Activated CD8-positive, alpha-beta T cell treated with anti-CD3 and anti-CD28 coated beads, Interleukin-2, amount 10 ng/mL, durations not matched to agents 7 days and 5 days (primary cell): ENCODE results near the gene RAMACL. TPM values are rescaled to one million over a fixed set of nuclear protein-coding genes. Genes with fewer than 3 reads are reported as not detected.

Source experiments
- ATAC-seq: fragments of 150-1000 bp; cut with Tn5 transposase; one replicate; pipeline ENCODE4 v1.10.0; 2021; ENCODE audit warnings: moderate library complexity
- CTCF ChIA-PET: fragments of 350-600 bp; sonication (Branson Sonifier 250); formaldehyde crosslinking; loops from one replicate; lab custom pipeline; 2021; ENCODE audit warnings: antibody characterized with exemption; lab: Charles Lee
- POLR2A ChIA-PET: fragments of 350-600 bp; sonication (Branson Sonifier 250); formaldehyde crosslinking; loops from one replicate; lab custom pipeline; 2021; ENCODE audit warnings: antibody characterized with exemption; lab: Charles Lee
- DNase-seq: peaks from one replicate; pipeline ENCODE4 v3.0.0-alpha.2; 2020
- H3K27ac Mint-ChIP-seq: one replicate; pipeline ENCODE4 v1.8.0; 2021; ENCODE audit warnings: mild to moderate bottlenecking, mixed read lengths
- H3K27me3 Mint-ChIP-seq: one replicate; pipeline ENCODE4 v1.8.0; 2021; ENCODE audit warnings: low read depth, mixed read lengths
- H3K36me3 Mint-ChIP-seq: one replicate; pipeline ENCODE4 v1.8.0; 2021; ENCODE audit warnings: low read depth, mixed read lengths
- H3K4me1 Mint-ChIP-seq: one replicate; pipeline ENCODE4 v1.8.0; 2021; ENCODE audit warnings: low read depth, mixed read lengths
- H3K4me3 Mint-ChIP-seq: one replicate; pipeline ENCODE4 v1.8.0; 2021; ENCODE audit warnings: mild to moderate bottlenecking, mixed read lengths
- H3K9me3 Mint-ChIP-seq: one replicate; pipeline ENCODE4 v1.8.0; 2022; ENCODE audit warnings: mixed read lengths; ENCODE audit not compliant: insufficient read depth
- total RNA-seq, 2 experiments: library from RNA; stranded (reverse); gene quantifications; one replicate each; pipeline ENCODE4 v1.2.3, GENCODE V29; 2021

Gene RAMACL
- total RNA-seq, 2 experiments from 2014 or later: 0.16 to 0.29 TPM

DNA sequence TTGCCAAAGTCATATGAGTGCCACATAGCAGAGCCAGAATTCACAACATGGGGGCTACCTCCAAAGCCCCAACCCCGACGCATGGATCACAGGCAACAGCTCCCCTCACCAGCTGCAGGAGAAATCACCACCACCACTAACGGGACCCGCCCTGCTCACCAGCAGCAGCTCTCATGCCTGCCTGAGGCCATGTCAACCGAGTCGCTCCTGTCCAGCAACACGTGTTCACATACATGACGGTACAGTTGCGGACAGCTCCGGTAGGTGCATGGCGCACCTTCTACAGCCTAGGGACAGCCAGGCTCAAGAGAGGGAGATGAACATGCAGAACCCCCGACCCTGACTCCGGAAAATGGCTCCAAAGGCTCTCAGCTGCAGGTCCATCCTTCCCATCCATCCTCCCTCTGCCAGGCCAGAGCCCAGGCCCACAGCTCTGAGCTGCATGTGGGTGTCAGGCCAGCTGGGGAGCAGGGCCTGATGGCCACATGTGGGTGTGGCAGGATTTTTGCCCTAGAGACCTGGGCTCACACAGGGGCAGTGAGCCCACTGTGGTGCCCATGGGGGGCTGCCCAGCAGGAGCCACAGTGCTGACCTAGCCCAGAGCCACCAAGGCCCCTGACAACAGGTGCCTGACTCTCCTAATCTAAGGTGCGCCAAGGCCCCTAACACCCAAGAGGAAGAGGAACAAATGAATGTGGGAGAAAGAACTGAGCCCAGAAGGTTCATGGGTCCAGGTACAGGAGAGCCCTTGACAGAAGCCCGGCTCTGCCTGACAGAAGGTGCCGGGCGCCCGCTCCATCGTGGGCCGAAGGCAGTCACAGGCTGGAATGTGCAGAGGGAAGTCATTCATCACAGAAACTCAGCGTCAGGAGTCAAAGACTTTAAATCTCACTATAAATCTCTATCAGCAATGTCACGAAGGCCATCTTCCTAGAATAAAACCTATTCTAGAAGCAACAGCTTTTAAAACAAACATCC, 30.1 kb upstream of the RAMACL start:
- ATAC-seq: no peak
- Mint-ChIP-seq H3K4me1 (no peaks in the 10 kb centered on the region), H3K4me3 (no peak overlapping the region), H3K36me3 (no peaks in the 10 kb centered on the region), H3K9me3 (no peaks in the 10 kb centered on the region), H3K27ac (no peak overlapping the region), H3K27me3 (no peaks in the 10 kb centered on the region)
- CTCF ChIA-PET: no interaction called here
- DNase-seq: no peak
- POLR2A ChIA-PET: no interaction called here

DNA sequence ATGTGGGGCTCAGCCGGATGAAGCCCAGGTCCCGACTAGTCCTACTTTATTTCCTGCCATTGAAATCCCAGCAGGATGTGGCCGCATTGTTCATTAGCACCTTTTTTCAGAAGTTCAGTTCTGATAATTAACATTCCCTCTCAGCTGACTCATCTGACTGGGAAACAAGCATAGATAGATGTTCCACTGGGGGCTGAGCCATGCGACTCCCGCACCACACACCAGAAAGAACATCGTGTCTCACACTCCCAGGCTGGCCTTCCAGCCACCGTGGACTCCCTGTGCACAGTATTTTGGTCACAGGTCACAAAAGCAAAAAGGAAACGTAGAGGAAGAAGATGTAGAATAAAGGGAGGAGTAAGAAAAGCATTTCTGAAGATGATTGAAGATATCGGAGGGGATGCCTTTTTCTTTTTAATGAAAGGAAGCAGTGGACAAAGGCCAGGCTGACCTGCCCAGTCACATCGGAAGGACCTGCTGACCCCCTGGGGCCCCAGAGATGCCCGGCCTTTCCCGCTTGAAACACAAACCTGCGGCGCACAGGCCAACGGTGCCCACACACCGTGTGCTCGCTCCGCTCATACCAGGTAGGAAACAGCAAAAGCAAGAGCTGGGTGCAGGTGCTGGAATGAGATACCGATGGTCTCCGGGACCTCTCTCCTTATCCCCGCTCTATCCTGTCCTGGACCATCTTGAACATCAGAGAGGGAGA, 28.7 kb upstream of the RAMACL start:
- DNase-seq (no peak), ATAC-seq (no peak)
- CTCF ChIA-PET: no interaction called here
- POLR2A ChIA-PET: no interaction called here
- no peak overlapping the region for H3K27ac Mint-ChIP-seq
- no peaks in the 10 kb centered on the region for H3K9me3 Mint-ChIP-seq
- H3K4me3 Mint-ChIP-seq: no peak overlapping the region
- H3K36me3 Mint-ChIP-seq: no peaks in the 10 kb centered on the region
- H3K4me1 Mint-ChIP-seq: no peaks in the 10 kb centered on the region
- H3K27me3 Mint-ChIP-seq: no peaks in the 10 kb centered on the region

DNA sequence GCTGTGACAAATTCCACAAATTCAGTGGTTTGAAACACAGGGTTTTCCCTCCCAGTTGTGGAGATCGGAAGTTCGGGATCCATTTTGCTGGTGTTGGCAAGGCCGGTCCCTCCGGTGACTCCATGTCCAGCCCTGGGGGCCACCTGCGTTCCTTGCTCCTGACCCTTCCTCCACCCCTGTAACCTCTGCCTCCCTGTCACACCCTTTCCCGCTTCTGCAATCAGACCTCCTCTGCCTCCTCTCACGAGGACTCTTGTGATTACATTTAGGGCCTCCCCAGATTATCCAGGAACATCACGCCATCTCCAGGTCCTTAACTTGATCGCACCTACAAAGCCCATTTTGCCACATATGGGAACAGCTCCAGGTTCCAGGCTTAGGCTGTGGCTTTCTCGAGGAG, 28.1 kb upstream of the RAMACL start:
- no peaks in the 10 kb centered on the region for H3K36me3 Mint-ChIP-seq
- no peaks in the 10 kb centered on the region for H3K4me1 Mint-ChIP-seq
- POLR2A ChIA-PET: no interaction called here
- no peak overlapping the region for H3K27ac Mint-ChIP-seq
- H3K4me3 Mint-ChIP-seq: no peak overlapping the region
- DNase-seq: no peak
- CTCF ChIA-PET: no interaction called here
- H3K9me3 Mint-ChIP-seq: no peaks in the 10 kb centered on the region
- no peak for ATAC-seq
- no peaks in the 10 kb centered on the region for H3K27me3 Mint-ChIP-seq

DNA sequence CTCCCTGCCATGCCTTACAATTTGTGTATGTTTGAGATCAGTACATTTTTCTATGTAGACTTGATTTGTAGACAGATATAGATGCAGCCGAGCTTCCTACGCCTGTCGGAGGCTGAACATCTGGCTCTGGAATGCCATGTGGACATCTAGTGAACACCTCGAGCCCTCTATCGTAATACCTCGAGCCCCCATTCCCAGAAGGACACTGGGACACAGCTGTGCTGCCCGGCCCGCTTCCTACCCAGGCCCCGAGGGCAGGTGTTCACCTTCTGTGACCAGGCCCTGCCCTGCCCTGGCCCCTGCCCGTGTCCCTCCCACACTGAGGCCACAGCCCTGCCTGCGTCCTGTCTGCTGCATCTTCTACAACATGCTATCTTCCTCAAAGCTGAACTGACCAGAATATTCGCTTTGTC, 27.7 kb upstream of the RAMACL start:
- Mint-ChIP-seq H3K4me3 (no peak overlapping the region), H3K27me3 (no peaks in the 10 kb centered on the region), H3K27ac (no peak overlapping the region), H3K4me1 (no peaks in the 10 kb centered on the region), H3K36me3 (no peaks in the 10 kb centered on the region), H3K9me3 (no peaks in the 10 kb centered on the region)
- ATAC-seq: no peak
- POLR2A ChIA-PET: no interaction called here
- CTCF ChIA-PET: no interaction called here
- DNase-seq: no peak

DNA sequence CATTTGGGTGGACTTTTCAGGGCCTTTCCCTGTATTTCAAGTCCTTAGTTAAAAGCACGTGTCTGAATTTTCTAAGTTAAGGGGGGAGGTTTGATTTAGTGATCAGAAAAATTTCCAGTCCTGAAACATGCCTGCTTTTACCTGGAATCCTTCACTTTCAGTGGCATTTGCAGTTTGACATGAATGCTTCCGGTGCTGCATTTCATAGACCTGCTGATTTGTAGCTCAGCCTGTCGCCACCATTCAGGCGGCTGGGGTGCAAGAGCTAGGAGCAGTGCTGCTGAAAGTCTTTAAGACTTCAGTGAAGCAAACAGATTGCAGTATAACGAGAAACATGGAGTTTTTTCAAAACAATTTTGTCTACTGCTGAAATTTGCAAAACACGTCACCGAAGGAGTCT, 26.5 kb upstream of the RAMACL start:
- no peak overlapping the region for H3K4me3 Mint-ChIP-seq
- POLR2A ChIA-PET: no interaction called here
- ATAC-seq (no peak), DNase-seq (no peak)
- no peaks in the 10 kb centered on the region for H3K4me1 Mint-ChIP-seq
- no peaks in the 10 kb centered on the region for H3K27me3 Mint-ChIP-seq
- H3K9me3 Mint-ChIP-seq: no peaks in the 10 kb centered on the region
- no peaks in the 10 kb centered on the region for H3K36me3 Mint-ChIP-seq
- CTCF ChIA-PET: no interaction called here
- H3K27ac Mint-ChIP-seq: no peak overlapping the region

DNA sequence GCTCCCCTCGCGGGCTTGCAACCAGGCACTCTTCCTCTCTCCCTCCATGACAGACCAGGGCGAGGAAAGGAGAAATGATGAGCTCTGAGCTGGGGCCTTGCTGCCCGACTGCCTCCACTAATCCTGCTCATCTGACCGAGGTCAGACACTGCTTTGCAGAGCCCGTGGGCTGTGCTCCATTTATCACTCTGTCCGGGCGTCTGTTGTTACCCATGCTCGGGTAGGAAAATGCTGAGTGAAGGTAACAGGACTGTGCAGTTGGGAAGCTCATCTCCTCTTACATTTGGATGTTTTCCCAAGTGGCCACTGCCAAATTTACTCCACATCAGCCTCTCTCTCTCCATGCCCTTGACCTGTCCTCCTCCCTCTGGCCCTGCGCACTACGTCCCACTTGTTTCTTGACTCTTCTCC, 26.0 kb upstream of the RAMACL start:
- POLR2A ChIA-PET: no interaction called here

DNA sequence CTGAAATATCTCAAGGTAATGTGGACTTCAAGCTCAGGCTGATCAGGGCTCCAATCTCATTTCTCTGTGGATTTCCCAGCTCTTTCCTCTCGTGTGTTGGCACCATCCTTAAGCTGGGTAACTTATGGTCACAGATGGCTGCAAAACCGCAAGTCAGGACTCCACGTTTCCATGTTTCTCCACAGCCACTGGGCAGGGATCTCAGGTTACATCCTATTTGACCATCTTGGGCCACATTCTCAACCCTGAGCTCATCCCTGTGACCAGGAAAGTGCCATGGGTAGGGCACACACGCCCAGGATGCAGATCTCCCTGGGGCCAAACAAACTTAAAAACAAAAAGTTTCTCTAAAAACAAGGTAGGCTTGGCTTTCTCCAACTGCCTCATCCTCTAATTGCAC, 25.2 kb upstream of the RAMACL start:
- Mint-ChIP-seq H3K4me3 (no peak overlapping the region), H3K4me1 (no peaks in the 10 kb centered on the region), H3K27me3 (no peaks in the 10 kb centered on the region), H3K9me3 (no peaks in the 10 kb centered on the region), H3K27ac (no peak overlapping the region), H3K36me3 (no peaks in the 10 kb centered on the region)
- POLR2A ChIA-PET: no interaction called here
- DNase-seq: no peak
- ATAC-seq: no peak
- CTCF ChIA-PET: no interaction called here

More for the DNA sequence above, 26.0 kb upstream of the RAMACL start:
- H3K27ac Mint-ChIP-seq: no peak overlapping the region
- CTCF ChIA-PET: no interaction called here
- no peaks in the 10 kb centered on the region for H3K4me1 Mint-ChIP-seq
- DNase-seq: no peak
- H3K4me3 Mint-ChIP-seq: no peak overlapping the region
- H3K27me3 Mint-ChIP-seq: no peaks in the 10 kb centered on the region
- ATAC-seq: no peak
- H3K36me3 Mint-ChIP-seq: no peaks in the 10 kb centered on the region
- H3K9me3 Mint-ChIP-seq: no peaks in the 10 kb centered on the region

DNA sequence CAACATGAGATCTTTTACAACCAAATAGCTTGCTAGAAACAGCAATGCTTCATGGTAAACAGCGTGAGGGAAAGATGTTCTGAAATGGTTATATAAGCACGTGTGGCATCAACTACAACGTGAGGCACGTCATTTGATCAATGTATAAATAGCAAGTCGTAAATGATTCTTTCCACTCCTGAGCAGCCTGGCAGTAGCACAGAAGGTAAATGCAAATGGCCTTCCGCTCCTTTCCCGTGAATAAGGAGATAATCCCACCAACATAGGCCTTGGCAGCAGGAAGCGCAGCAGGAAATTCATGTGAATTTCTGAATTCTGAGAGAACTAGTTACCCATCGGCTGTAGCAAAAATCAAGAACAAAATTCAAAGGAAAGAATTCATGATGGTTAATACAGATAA, 23.6 kb upstream of the RAMACL start:
- ChIA-PET POLR2A (no interaction called here), CTCF (no interaction called here)
- Mint-ChIP-seq H3K27me3 (no peaks in the 10 kb centered on the region), H3K36me3 (no peaks in the 10 kb centered on the region), H3K4me1 (no peaks in the 10 kb centered on the region), H3K9me3 (no peaks in the 10 kb centered on the region), H3K4me3 (no peak overlapping the region), H3K27ac (no peak overlapping the region)
- ATAC-seq: no peak
- DNase-seq: no peak

DNA sequence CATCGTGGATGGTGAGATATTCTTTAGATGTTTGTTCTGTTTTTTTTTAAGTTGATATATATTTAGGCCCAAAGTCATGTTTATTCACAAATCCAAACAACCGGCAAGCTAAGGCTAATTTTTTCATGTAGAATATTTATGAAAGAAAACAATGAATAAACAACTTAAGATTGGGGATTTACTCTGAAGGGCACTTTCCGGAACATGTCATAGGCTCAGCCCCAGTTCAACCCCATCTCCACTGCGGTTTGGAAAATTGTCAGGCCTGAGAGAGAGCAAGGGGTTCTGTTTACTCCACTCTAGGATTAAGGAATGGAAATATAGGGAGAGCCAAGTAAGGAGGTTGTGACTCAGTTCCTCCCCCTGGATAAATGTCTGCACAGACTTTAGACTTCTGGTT, 22.3 kb upstream of the RAMACL start:
- Mint-ChIP-seq H3K36me3 (no peaks in the 10 kb centered on the region), H3K27me3 (no peaks in the 10 kb centered on the region), H3K4me1 (no peaks in the 10 kb centered on the region), H3K9me3 (no peaks in the 10 kb centered on the region), H3K27ac (no peak overlapping the region), H3K4me3 (no peak overlapping the region)
- DNase-seq (no peak), ATAC-seq (no peak)
- ChIA-PET POLR2A (no interaction called here), CTCF (no interaction called here)

DNA sequence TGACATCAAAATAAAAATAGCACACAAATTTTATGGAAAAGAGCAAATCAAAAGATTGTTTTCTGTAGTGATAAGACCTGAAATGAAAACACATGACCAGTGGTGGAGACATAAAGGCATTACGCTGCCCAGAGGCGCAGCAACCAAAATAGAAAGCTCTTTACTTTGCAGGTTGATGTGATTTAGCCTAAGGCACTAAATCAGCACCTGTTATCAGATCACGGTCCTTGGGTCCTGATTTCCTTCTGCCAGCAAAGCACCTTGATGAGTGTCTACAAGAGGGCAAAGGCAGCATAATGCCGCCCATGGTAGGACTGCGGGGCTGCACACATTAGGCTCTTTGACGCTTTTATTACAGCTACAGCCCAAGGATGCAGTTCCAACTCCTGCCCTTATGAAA, 19.3 kb upstream of the RAMACL start:
- no peak for ATAC-seq
- DNase-seq: no peak
- CTCF ChIA-PET: no interaction called here
- Mint-ChIP-seq H3K4me1 (no peaks in the 10 kb centered on the region), H3K27ac (no peak overlapping the region), H3K36me3 (no peaks in the 10 kb centered on the region), H3K4me3 (no peak overlapping the region), H3K27me3 (peaks cover 3% of the 10 kb centered on the region), H3K9me3 (no peaks in the 10 kb centered on the region)
- POLR2A ChIA-PET: no interaction called here

DNA sequence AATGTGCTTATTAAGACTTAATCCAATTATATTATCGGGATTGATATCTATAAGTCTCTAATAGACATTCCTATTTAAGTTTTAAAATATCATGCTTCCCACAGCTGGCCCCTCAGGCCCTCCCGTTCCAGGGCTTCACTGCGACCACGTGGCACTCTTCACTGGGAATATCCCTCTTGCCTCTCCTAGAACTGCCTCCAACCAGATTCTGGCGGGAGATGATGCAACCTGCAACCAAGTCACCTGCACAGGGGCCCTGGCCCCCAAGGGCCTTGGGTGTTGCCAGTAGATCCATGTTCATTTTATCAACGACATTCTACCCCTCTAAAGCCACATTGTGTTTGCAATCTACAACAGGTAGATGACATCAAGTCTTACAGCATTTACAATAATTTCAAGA, 18.4 kb upstream of the RAMACL start:
- CTCF ChIA-PET: no interaction called here
- H3K36me3 Mint-ChIP-seq: no peaks in the 10 kb centered on the region

DNA sequence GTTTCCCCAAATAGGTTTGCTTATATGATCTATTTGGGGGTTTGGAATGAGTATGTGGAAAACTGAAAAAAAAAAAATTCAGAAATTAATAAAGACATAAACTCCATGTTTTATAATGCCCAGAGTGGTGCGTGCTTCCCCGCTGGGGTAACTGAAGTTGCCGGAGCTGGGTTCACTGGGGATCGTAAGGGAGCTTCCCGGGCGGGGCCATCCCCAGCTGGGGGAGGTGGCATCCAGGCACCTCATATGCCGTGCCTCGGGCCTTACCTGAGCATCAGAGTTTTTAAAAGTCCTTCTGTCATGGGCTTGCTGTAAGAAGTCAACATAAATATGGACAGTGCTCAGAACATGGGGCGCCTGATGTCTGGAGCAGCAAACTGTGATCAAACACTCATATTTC, 17.9 kb upstream of the RAMACL start:
- POLR2A ChIA-PET: no interaction called here
- CTCF ChIA-PET: no interaction called here
- H3K36me3 Mint-ChIP-seq: no peaks in the 10 kb centered on the region

More for the DNA sequence above, 18.4 kb upstream of the RAMACL start:
- Mint-ChIP-seq H3K27ac (no peak overlapping the region), H3K9me3 (no peaks in the 10 kb centered on the region), H3K4me1 (no peaks in the 10 kb centered on the region), H3K4me3 (no peak overlapping the region), H3K27me3 (peaks cover 4% of the 10 kb centered on the region)
- DNase-seq (no peak), ATAC-seq (no peak)
- POLR2A ChIA-PET: no interaction called here

More for the DNA sequence above, 17.9 kb upstream of the RAMACL start:
- Mint-ChIP-seq H3K4me1 (no peaks in the 10 kb centered on the region), H3K27me3 (peaks cover 4% of the 10 kb centered on the region), H3K9me3 (no peaks in the 10 kb centered on the region), H3K4me3 (no peak overlapping the region), H3K27ac (no peak overlapping the region)
- DNase-seq: no peak
- no peak for ATAC-seq
